H1 (cell line): Measurements from ENCODE around the gene RGL3. TPM values are rescaled to one million over a fixed set of nuclear protein-coding genes. Genes with fewer than 3 reads are reported as not detected.

Source experiments
- CTCF ChIA-PET: fragments of 300-600 bp; sonication (Branson Sonifier 250); formaldehyde crosslinking; loops from one replicate; lab custom pipeline; 2021; ENCODE audit not compliant: partially characterized antibody; lab: Charles Lee
- POLR2A ChIA-PET: fragments of 300-600 bp; sonication (Branson Sonifier 250); formaldehyde crosslinking; loops from one replicate; lab custom pipeline; 2021; ENCODE audit warnings: inconsistent platforms; ENCODE audit not compliant: partially characterized antibody; lab: Charles Lee
- DNase-seq, 2 experiments: peaks; one replicate each; pipeline versions ENCODE4 v3.0.0 to v3.0.0-alpha.2; 2010 to 2022; ENCODE audit warnings: low spot score in 2 of 2, low read depth in 1 of 2, mixed read lengths in 1 of 2
- FAIRE-seq: peaks from 2 replicates; lab custom pipeline; 2011; peaks lifted over from hg19 to GRCh38; lab: Jason Lieb, UNC
- H2AFZ ChIP-seq: 2 replicates; pipeline ENCODE4 v1.8.1; 2012; ENCODE audit warnings: low read length, inconsistent platforms
- H2AK5ac ChIP-seq: 2 replicates; pipeline ENCODE4 v1.6.1; 2013; ENCODE audit warnings: low read depth, low read length
- H2BK120ac ChIP-seq: replicated peaks from 2 replicates; pipeline ENCODE3; 2013; ENCODE audit warnings: low read depth, low read length, inconsistent platforms
- H2BK12ac ChIP-seq: 2 replicates; pipeline ENCODE4 v1.6.1; 2013; ENCODE audit warnings: low read depth, low read length
- H2BK15ac ChIP-seq: 2 replicates; pipeline ENCODE4 v1.6.1; 2013; ENCODE audit warnings: low read length
- H2BK20ac ChIP-seq: 2 replicates; pipeline ENCODE4 v1.6.1; 2013; ENCODE audit warnings: low read length
- H2BK5ac ChIP-seq: 2 replicates; pipeline ENCODE4 v1.6.1; 2013; ENCODE audit warnings: low read depth, low read length
- H3K14ac ChIP-seq: 2 replicates; pipeline ENCODE4 v1.6.1; 2013; ENCODE audit warnings: inconsistent platforms; ENCODE audit not compliant: insufficient read length
- H3K18ac ChIP-seq: 2 replicates; pipeline ENCODE4 v1.6.1; 2013; ENCODE audit warnings: low read length; ENCODE audit errors: extremely low read depth
- H3K23ac ChIP-seq: 2 replicates; pipeline ENCODE4 v1.6.1; 2013; ENCODE audit warnings: inconsistent platforms; ENCODE audit not compliant: insufficient read length
- H3K23me2 ChIP-seq: 2 replicates; pipeline ENCODE4 v1.6.1; 2013; ENCODE audit warnings: low read depth, low read length
- H3K27ac ChIP-seq: 2 replicates; pipeline ENCODE4 v1.6.1; 2011; ENCODE audit warnings: low read depth, low read length, inconsistent platforms
- H3K27me3 ChIP-seq, 4 experiments: replicated peaks in 1 of 4; 1 replicate in 1 of 4; 2 replicates in 3 of 4; pipeline versions ENCODE4 v1.6.1 to v1.8.1; 2011 to 2013; ENCODE audit warnings: low read length in 3 of 4, mild to moderate bottlenecking in 3 of 4, inconsistent platforms in 2 of 4, mixed read lengths in 2 of 4, moderate library complexity in 1 of 4; ENCODE audit not compliant: control insufficient read depth in 3 of 4, insufficient read depth in 3 of 4; ENCODE audit errors: extremely low read depth in 1 of 4
- H3K36me3 ChIP-seq, 4 experiments: 2 replicates each; pipeline versions ENCODE4 v1.6.1 to v1.8.1; 2011 to 2013; ENCODE audit warnings: mild to moderate bottlenecking in 4 of 4, low read length in 3 of 4, moderate library complexity in 2 of 4, control low read depth in 1 of 4, inconsistent platforms in 1 of 4; ENCODE audit not compliant: insufficient read depth in 4 of 4, control insufficient read depth in 2 of 4
- H3K4ac ChIP-seq: replicated peaks from 2 replicates; pipeline ENCODE3; 2013; ENCODE audit warnings: low read length, low read depth, mixed read lengths, inconsistent platforms; ENCODE audit not compliant: insufficient read length
- H3K4me1 ChIP-seq, 4 experiments: replicated peaks in 1 of 4; 1 replicate in 1 of 4; 2 replicates in 3 of 4; pipeline versions ENCODE4 v1.6.1 to v1.8.1; 2011 to 2013; ENCODE audit warnings: low read length in 3 of 4, inconsistent platforms in 2 of 4, mixed read lengths in 1 of 4; ENCODE audit not compliant: insufficient read depth in 4 of 4, control insufficient read depth in 3 of 4
- H3K4me2 ChIP-seq, 2 experiments: 2 replicates each; pipeline versions ENCODE4 v1.6.1 to v1.8.1; 2011 to 2013; ENCODE audit warnings: low read depth in 2 of 2, low read length in 2 of 2, control low read depth in 1 of 2, inconsistent platforms in 1 of 2, mild to moderate bottlenecking in 1 of 2; ENCODE audit not compliant: insufficient read depth in 1 of 2
- H3K4me3 ChIP-seq, 4 experiments: fragments of 200-600, 300-600 bp in 1 of 4; sonication (generic), shearing (Covaris generic), sonication (Bioruptor Twin) in 1 of 4; 2 replicates each; pipeline versions ENCODE4 v1.5.1 to v1.8.1; 2011 to 2016; ENCODE audit warnings: low read length in 4 of 4, low read depth in 3 of 4, control low read depth in 2 of 4, inconsistent platforms in 2 of 4, mild to moderate bottlenecking in 2 of 4, mixed read lengths in 1 of 4, moderate library complexity in 1 of 4; ENCODE audit not compliant: insufficient read depth in 2 of 4; ENCODE audit errors: extremely low read depth in 1 of 4
- H3K56ac ChIP-seq: replicated peaks from 2 replicates; pipeline ENCODE3; 2013; ENCODE audit warnings: low read depth, mild to moderate bottlenecking, mixed read lengths, low read length, inconsistent platforms; ENCODE audit not compliant: insufficient read length
- H3K79me1 ChIP-seq: 2 replicates; pipeline ENCODE4 v1.6.1; 2013; ENCODE audit warnings: low read depth, low read length, control low read depth
- H3K79me2 ChIP-seq, 2 experiments: 2 replicates each; pipeline versions ENCODE4 v1.6.1 to v1.8.1; 2012 to 2013; ENCODE audit warnings: low read length in 2 of 2, mild to moderate bottlenecking in 2 of 2, inconsistent platforms in 1 of 2; ENCODE audit not compliant: insufficient read depth in 2 of 2, control insufficient read depth in 1 of 2
- H3K9ac ChIP-seq, 4 experiments: replicated peaks in 1 of 4; 1 replicate in 1 of 4; 2 replicates in 3 of 4; pipeline versions ENCODE4 v1.6.1 to v1.8.1; 2011 to 2013; ENCODE audit warnings: low read depth in 3 of 4, low read length in 3 of 4, control low read depth in 2 of 4, mild to moderate bottlenecking in 2 of 4, moderate library complexity in 2 of 4, inconsistent platforms in 1 of 4; ENCODE audit errors: extremely low read depth in 1 of 4
- H3K9me3 ChIP-seq, 2 experiments: 2 replicates each; pipeline versions ENCODE4 v1.6.1 to v1.8.1; 2012 to 2013; ENCODE audit warnings: mild to moderate bottlenecking in 2 of 2, moderate library complexity in 2 of 2, control low read depth in 1 of 2, inconsistent platforms in 1 of 2, low read depth in 1 of 2, low read length in 1 of 2, mixed read lengths in 1 of 2; ENCODE audit not compliant: insufficient read depth in 2 of 2
- H4K20me1 ChIP-seq, 2 experiments: replicated peaks in 1 of 2; 2 replicates each; pipeline versions ENCODE3 to v1.8.1; 2011 to 2013; ENCODE audit warnings: inconsistent platforms in 2 of 2, low read length in 2 of 2, mild to moderate bottlenecking in 1 of 2; ENCODE audit not compliant: insufficient read depth in 2 of 2, control insufficient read depth in 1 of 2
- H4K5ac ChIP-seq: 2 replicates; pipeline ENCODE4 v1.6.1; 2013; ENCODE audit warnings: low read length, low read depth, mixed read lengths, inconsistent platforms; ENCODE audit not compliant: insufficient read length
- H4K8ac ChIP-seq: 2 replicates; pipeline ENCODE4 v1.8.0; 2013; ENCODE audit warnings: mild to moderate bottlenecking, moderate library complexity, low read length, inconsistent platforms; ENCODE audit not compliant: insufficient read depth; ENCODE audit errors: extremely low read depth
- H4K91ac ChIP-seq: replicated peaks from 2 replicates; pipeline ENCODE3; 2013; ENCODE audit warnings: low read length, mixed read lengths, inconsistent platforms; ENCODE audit not compliant: insufficient read length
- EZH2 ChIP-seq: fragments of 200-600 bp; sonication (generic); IDR thresholded peaks from 2 replicates; pipeline ENCODE4 v1.7.1; 2012; ENCODE audit warnings: low read depth, mild to moderate bottlenecking, moderate library complexity, low read length, inconsistent platforms; ENCODE audit not compliant: severe bottlenecking
- GABPA ChIP-seq: IDR thresholded peaks from 2 replicates; pipeline ENCODE4 v1.6.1; 2011; ENCODE audit warnings: mild to moderate bottlenecking, low read length, moderate library complexity, borderline replicate concordance; ENCODE audit not compliant: insufficient read depth
- POLR2AphosphoS5 ChIP-seq: IDR thresholded peaks from 2 replicates; pipeline ENCODE4 v1.6.1; 2011; ENCODE audit warnings: low read depth, low read length
- RBBP5 ChIP-seq: IDR thresholded peaks from 2 replicates; pipeline ENCODE4 v1.7.1; 2012; ENCODE audit warnings: low read depth, mild to moderate bottlenecking, inconsistent platforms, low read length, moderate library complexity, borderline replicate concordance
- SAP30 ChIP-seq: fragments of 300-600 bp; sonication (generic); IDR thresholded peaks from 2 replicates; pipeline ENCODE4 v1.7.1; 2012; ENCODE audit warnings: low read length, moderate library complexity, mild to moderate bottlenecking, inconsistent platforms; ENCODE audit not compliant: insufficient read depth, insufficient replicate concordance
- WGBS, 2 experiments: shearing (Covaris generic) in 1 of 2; methylation state at CpG; one replicate each; pipeline versions ENCODE4 v1.1.6 to v1.1.7; 2013 to 2015; ENCODE audit warnings: low lambda C conversion rate in 2 of 2, mixed read lengths in 2 of 2, inconsistent platforms in 1 of 2, low coverage in 1 of 2, missing lambda C conversion rate in 1 of 2; ENCODE audit not compliant: insufficient replicate concordance in 2 of 2, insufficient coverage in 1 of 2, insufficient read length in 1 of 2; ENCODE audit errors: extremely low coverage in 1 of 2, missing lambda C conversion rate in 1 of 2; 5-methylcytosine and 5-hydroxymethylcytosine counted together
- long read RNA-seq, 2 experiments: library from RNA in 1 of 2; library from capped mRNA in 1 of 2; stranded (forward); transcript quantifications; one replicate each; pipeline ENCODE4 v2.0.0, GENCODE V29; 2021; ENCODE audit warnings: inconsistent platforms in 1 of 2
- polyA minus RNA-seq, 3 experiments: library from RNA; depleted of rRNA, polyadenylated mRNA; stranded (reverse); fragments of >200 nt; gene quantifications; 1 replicate in 2 of 3; 2 replicates in 1 of 3; pipeline ENCODE4 v1.2.3, GENCODE V29; 2011
- polyA plus RNA-seq, 7 experiments: library from polyadenylated mRNA; depleted of rRNA in 3 of 7; stranded (reverse) in 5 of 7; unstranded in 2 of 7; fragments of >200 nt in 5 of 7; fragments of 200-250 nt in 2 of 7; gene quantifications; 1 replicate in 5 of 7; 2 replicates in 1 of 7; 4 replicates in 1 of 7; pipeline versions ENCODE4 v1.2.1 to v1.2.3, GENCODE V29; 2011 to 2013; ENCODE audit warnings: missing spikeins in 2 of 7, mixed read lengths in 2 of 7
- total RNA-seq: library from RNA; stranded (reverse); fragmentation: NEBNext Ultra II Directional; extraction: Animal tissue kit (Norgen Biotek cat#: 25700); gene quantifications from 2 replicates; pipeline ENCODE4 v1.2.1, GENCODE V29; 2021

The RGL3 gene
- total RNA-seq: 40.9 and 47.8 TPM in 2 replicates
- polyA plus RNA-seq (2011; rRNA removed): 36.9 and 78.7 TPM in 2 replicates
- polyA plus RNA-seq (2011; cell fraction: cytosol; rRNA removed): 38.6 TPM
- 197 TPM for polyA plus RNA-seq (2011; cell fraction: nucleus; rRNA removed)
- 64.9 to 73.8 TPM (median 68.2 TPM) in 4 replicates for polyA plus RNA-seq (2012, experiment 1 of 2)
- 31.6 TPM for polyA plus RNA-seq (2012, experiment 2 of 2)
- 47.6 TPM for polyA plus RNA-seq (2013, experiment 1 of 2)
- 46.6 TPM for polyA plus RNA-seq (2013, experiment 2 of 2)
- 11.1 and 14.8 TPM in 2 replicates for polyA minus RNA-seq (2011; rRNA and poly(A)+ RNA removed)
- polyA minus RNA-seq (2011; cell fraction: cytosol; rRNA and poly(A)+ RNA removed): 29.8 TPM
- 57.1 TPM for polyA minus RNA-seq (2011; cell fraction: nucleus; rRNA and poly(A)+ RNA removed)
- long read RNA-seq, experiment 1, partial matches to known transcripts: 2 of 5 reads
- long read RNA-seq, experiment 1, other reads (novel, unspliced or antisense): 2 of 5 reads
- long read RNA-seq, experiment 2: 0 reads

GRCh38 chr19:11418549-11419506, at the start of gene RGL3:
Gene RGL3, minus strand, starts transcription at chr19:11419314. Its CDS starts 36 bp downstream, at chr19:11419278.
- Histone ChIP-seq H3K36me3 (0 out of 8 replicates have a peak, but pooled peaks cover 0 to 3% (median 0%) of the 10 kb centered on the region in 4 experiments), H2BK20ac (peak within 1 kb of the TSS; percentile 72; the same call in 1 of the 2 replicates), H3K14ac (no peak within 1 kb of the TSS), H2BK120ac (peak within 1 kb of the TSS; percentile 28), H3K4me2 (peak within 1 kb of the TSS; percentile 90 to 98), H4K8ac (peak within 1 kb of the TSS; percentile 94), H2BK5ac (peak within 1 kb of the TSS; percentile 96), H3K18ac (peak within 1 kb of the TSS; percentile 90), H3K79me1 (peaks cover 5% of the 10 kb centered on the region), H3K4ac (peak within 1 kb of the TSS; percentile 92), H2BK12ac (peak within 1 kb of the TSS; percentile 92; the same call in 1 of the 2 replicates), H2AFZ (no peak within 1 kb of the TSS), H2AK5ac (no peak within 1 kb of the TSS), H3K23me2 (peaks cover 34% of the 10 kb centered on the region), H2BK15ac (no peak within 1 kb of the TSS), H3K56ac (peak within 1 kb of the TSS; percentile 91), H4K91ac (peak within 1 kb of the TSS; percentile 97), H3K4me1 (peaks cover 0 to 15% (median 8%) of the 10 kb centered on the region in 4 experiments; a peak in 5 of 7 replicates), H3K23ac (no peak within 1 kb of the TSS), H4K5ac (peak within 1 kb of the TSS; percentile 97), H3K27me3 (peaks cover 2 to 26% (median 18%) of the 10 kb centered on the region in 4 experiments), H3K79me2 (no peaks in the 10 kb centered on the region), H3K9me3 (no peaks in the 10 kb centered on the region), H4K20me1 (no peaks in the 10 kb centered on the region), H3K4me3 (peak within 1 kb of the TSS; percentile 72 to 88 (median 80)), H3K9ac (peak within 1 kb of the TSS; percentile 58 to 77 (median 65)), H3K27ac (peak within 1 kb of the TSS; percentile 69; the same call in 1 of the 2 replicates)
- CTCF ChIA-PET: interaction anchor here (0.6 to 13.7 kb wide), 9 partner anchors 10 to 1295 kb away, joined by 3 to 197 read pairs (median 4); partner anchors contain the start of genes EPOR, ODAD3, PRKCSH and SWSAP1
- 2% methylated on average over 53 of the region's 72 CpGs; no CpG with 5 or more reads in 1 of the 2 experiments for WGBS, 2 experiments
- DNase-seq (peak in 1 of 2 experiments; percentile 90), FAIRE-seq (no peak)
- POLR2A ChIA-PET: interaction anchor here (0.6 to 3.6 kb wide), 23 partner anchors 8 to 125 kb away, joined by 3 to 48 read pairs (median 4); partner anchors contain the start of genes EPOR, ODAD3, PRKCSH and SWSAP1
- no peak for TF ChIP-seq POLR2AphosphoS5
- TF ChIP-seq GABPA: no peak
- TF ChIP-seq RBBP5: no peak; the same call in 1 of the 2 replicates
- no peak for TF ChIP-seq EZH2
- TF ChIP-seq SAP30: peak; percentile 85
